Psoas muscle (tissue), 8 donors: ENCODE measurements around the gene NR2F1-AS1. TPM values are rescaled to one million over a fixed set of nuclear protein-coding genes. Genes with fewer than 3 reads are reported as not detected.

ENCODE experiments used
- ATAC-seq, 4 donors: fragments of 200-7000 bp; cut with Tn5 transposase; one replicate each; pipeline ENCODE4 v1.9.1; 2020; ENCODE audit warnings: moderate library complexity in 3 of 4, mild to moderate bottlenecking in 2 of 4
- DNase-seq, 2 donors: peaks; one replicate each; pipeline ENCODE4 v3.0.0-alpha.2; 2020
- H3K27ac ChIP-seq: fragments of 200-600 bp; one replicate; pipeline ENCODE4 v1.8.0; 2022
- H3K27me3 ChIP-seq, 3 donors: fragments of 200-600 bp in 1 of 3; one replicate each; pipeline versions ENCODE4 v1.6.1 to v1.8.0; 2013 to 2022; ENCODE audit warnings: low read length in 2 of 3, mild to moderate bottlenecking in 2 of 3, moderate library complexity in 1 of 3; ENCODE audit not compliant: insufficient read depth in 3 of 3
- H3K36me3 ChIP-seq, 2 donors: fragments of 200-600 bp in 1 of 2; one replicate each; pipeline versions ENCODE4 v1.6.1 to v1.8.0; 2013 to 2022; ENCODE audit warnings: low read depth in 1 of 2, mild to moderate bottlenecking in 1 of 2, moderate library complexity in 1 of 2; ENCODE audit not compliant: insufficient read depth in 1 of 2
- H3K4me1 ChIP-seq: fragments of 200-600 bp; one replicate; pipeline ENCODE4 v1.8.0; 2022
- H3K4me3 ChIP-seq: fragments of 200-600 bp; one replicate; pipeline ENCODE4 v1.8.0; 2022; ENCODE audit warnings: mild to moderate bottlenecking
- H3K9me3 ChIP-seq: fragments of 200-600 bp; one replicate; pipeline ENCODE4 v1.8.0; 2022
- WGBS, 3 donors: extraction: QIAGEN DNeasy Blood & Tissue Kit; methylation state at CpG; one replicate each; pipeline versions ENCODE4 v1.1.6 to v1.1.7; 2013; 5-methylcytosine and 5-hydroxymethylcytosine counted together
- intact Hi-C, 2 donors: fragments of 100-400 bp; cut with DNase I; formaldehyde crosslinking; loops; one replicate each; pipeline versions ENCODE4 v1.11.0 to v1.14.2; 2022
- polyA plus RNA-seq, 3 donors: library from polyadenylated mRNA; stranded (reverse); fragments of 200-250 nt; gene quantifications; one replicate each; pipeline ENCODE4 v1.2.3, GENCODE V29; 2013
- total RNA-seq, 4 donors: library from RNA; stranded (reverse); fragmentation: NEBNext Ultra II Directional in 2 of 4; extraction: Animal tissue kit (Norgen Biotek cat#: 25700) in 2 of 4; gene quantifications; one replicate each; pipeline versions ENCODE4 v1.2.1 to v1.2.4, GENCODE V29; 2021 to 2023
- TF ChIP-seq, protein P1 (sequence below): fragments of 200-600 bp; IDR thresholded peaks from one replicate; pipeline ENCODE4 v1.8.0; 2022; ENCODE audit warnings: antibody characterized with exemption
- donor health status: healthy with polysubstance abuse.
- donor health status: DM: no; HTN: no; CAD: no; lungs with moderate emphysema.
- donor health status: Bipolar disorder and iron deficiency.
- donor health status: healthy.
- donor health status: DM: yes; HTN: yes; CAD: no.
- donor health status: DM: no; HTN: no; CAD: no.
- donor health status: DM: no; HTN: no; CAD: no.
- donor health status: DM: yes; HTN: yes; CAD: no.

Gene NR2F1-AS1
- total and polyA plus RNA-seq, 7 donors = 0.13 to 1.5 (median 0.42) TPM

DNA sequence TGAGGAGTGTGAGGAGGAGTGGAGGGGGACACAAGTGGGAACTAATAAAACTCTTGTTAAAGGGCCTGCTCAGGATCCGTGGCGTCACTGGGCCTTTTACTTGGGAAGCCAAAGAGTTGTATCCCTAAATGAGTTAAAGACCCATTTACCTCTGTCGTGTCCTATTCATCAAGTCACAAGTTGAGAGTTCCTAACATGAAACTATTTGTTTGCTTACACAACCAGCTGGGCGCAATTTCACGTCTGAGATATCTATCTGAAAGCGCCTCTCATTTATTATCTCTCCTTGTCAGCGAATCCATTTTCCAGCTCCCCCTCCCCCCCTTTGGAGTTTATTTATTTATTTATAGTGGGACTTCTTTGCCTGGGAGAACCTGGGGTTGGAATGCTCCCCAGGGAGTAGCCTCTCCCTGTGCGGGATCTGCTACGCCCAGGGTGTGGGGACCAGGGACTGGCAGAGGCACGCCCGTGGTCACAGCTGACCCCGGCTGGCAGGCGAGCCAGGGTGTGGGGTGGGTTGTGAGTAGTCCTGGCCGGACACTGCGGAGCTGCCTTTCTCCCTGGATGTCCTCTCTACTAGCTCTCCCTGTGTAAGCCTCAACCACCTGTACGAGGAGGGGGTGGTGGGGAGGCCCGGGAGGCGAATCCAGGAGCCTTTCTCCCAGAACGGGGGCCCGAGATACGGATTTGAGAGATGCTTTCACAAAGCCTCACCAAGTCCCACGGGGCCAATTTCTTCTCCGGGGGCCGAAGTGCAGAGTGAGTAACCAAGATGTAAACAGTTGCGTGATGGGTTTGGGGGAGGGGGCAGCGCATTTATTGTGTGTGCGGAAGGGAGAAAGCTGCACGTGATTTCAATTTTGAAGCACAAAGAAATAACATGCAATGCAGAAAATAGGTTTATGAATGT, 17.3 kb upstream of the NR2F1-AS1 start:
- ATAC-seq = no peak
- H3K4me3 ChIP-seq = no peak overlapping the region
- 58 to 59% (median 59%) methylated on average over 27 to 28 of the region's 28 CpGs for WGBS, 3 donors
- TF ChIP-seq, protein P1, sequence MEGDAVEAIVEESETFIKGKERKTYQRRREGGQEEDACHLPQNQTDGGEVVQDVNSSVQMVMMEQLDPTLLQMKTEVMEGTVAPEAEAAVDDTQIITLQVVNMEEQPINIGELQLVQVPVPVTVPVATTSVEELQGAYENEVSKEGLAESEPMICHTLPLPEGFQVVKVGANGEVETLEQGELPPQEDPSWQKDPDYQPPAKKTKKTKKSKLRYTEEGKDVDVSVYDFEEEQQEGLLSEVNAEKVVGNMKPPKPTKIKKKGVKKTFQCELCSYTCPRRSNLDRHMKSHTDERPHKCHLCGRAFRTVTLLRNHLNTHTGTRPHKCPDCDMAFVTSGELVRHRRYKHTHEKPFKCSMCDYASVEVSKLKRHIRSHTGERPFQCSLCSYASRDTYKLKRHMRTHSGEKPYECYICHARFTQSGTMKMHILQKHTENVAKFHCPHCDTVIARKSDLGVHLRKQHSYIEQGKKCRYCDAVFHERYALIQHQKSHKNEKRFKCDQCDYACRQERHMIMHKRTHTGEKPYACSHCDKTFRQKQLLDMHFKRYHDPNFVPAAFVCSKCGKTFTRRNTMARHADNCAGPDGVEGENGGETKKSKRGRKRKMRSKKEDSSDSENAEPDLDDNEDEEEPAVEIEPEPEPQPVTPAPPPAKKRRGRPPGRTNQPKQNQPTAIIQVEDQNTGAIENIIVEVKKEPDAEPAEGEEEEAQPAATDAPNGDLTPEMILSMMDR = no peak
- no peak for DNase-seq
- H3K4me1 ChIP-seq = no peaks in the 10 kb centered on the region
- intact Hi-C loops = no loop called here
- no peaks in the 10 kb centered on the region for H3K36me3 ChIP-seq
- H3K27me3 ChIP-seq = peaks cover 3 to 89% (median 16%) of the 10 kb centered on the region in 3 donors
- H3K27ac ChIP-seq = no peak overlapping the region
- no peaks in the 10 kb centered on the region for H3K9me3 ChIP-seq

DNA sequence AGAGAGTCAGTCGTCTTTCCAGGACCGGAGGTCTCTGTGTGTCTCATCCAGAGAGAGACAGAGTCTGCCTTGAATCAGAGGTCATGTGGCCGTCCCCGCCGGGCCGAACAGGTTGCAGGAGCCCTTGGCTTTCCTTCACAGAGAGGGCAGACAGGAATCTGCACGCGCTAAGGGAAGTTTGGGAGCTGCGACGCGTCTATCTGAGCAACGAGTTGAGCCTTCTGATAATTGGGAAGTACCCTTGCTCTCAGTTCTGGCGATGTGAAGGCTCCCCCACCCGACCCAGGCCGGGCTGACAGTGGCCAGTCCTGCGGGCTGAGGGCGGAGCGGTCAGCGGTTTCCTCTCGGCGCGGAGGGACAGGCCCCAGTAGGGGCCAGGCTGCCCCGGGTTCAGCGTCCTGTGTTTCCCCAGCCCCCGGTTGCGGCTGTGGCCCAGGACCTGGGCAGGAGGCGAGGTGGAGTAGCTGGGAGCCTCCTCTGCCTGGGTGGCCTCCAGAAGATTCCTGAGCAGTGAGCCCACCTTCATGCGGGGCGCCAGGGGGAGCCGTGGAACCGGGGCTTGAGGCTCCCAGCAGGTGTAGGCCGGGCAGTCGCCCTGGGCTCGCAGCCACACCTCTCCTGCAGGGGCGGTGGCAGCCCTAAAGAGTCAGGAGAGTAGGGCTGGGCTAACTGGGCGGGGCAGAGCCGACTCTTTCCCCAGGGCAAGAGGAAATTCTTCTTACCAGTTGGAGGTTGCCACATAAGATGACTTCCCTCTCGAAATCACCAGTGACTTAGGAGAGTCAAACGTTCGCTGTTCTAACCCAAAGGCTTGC, 15.9 kb upstream of the NR2F1-AS1 start:
- 41 to 47% (median 46%) methylated on average over 37 to 40 of the region's 40 CpGs for WGBS, 3 donors
- Histone ChIP-seq H3K9me3 (no peaks in the 10 kb centered on the region), H3K27me3 (peaks cover 3 to 77% (median 12%) of the 10 kb centered on the region in 3 donors), H3K4me3 (no peak overlapping the region), H3K4me1 (no peaks in the 10 kb centered on the region), H3K27ac (no peak overlapping the region), H3K36me3 (no peaks in the 10 kb centered on the region)
- TF ChIP-seq, protein P1 = no peak
- peak in 1 of 2 donors; percentile 52 for DNase-seq
- intact Hi-C loops = no loop called here
- ATAC-seq = peak in 1 of 4 donors; percentile 17

DNA sequence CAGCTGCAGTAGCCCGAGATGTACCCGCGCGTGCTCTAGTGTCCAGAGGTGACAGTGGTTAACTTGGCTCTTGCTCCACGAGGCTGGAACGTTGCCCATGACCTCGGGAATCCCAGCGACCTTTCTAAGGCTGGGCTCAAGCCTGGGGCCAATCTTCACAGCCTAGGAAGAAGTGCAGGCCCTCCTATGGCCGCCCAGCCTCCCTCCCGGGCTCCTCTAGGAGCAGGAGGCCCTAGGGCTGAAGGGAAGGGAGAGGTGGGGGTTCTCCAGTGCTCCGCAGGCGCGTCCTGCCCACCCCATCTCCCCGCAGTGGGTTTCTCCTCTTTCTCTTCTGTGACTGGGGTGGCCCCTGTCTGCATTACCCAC, 15.3 kb upstream of the NR2F1-AS1 start:
- intact Hi-C loops = no loop called here
- TF ChIP-seq, protein P1 = no peak
- DNase-seq (no peak), ATAC-seq (no peak)
- no peaks in the 10 kb centered on the region for H3K9me3 ChIP-seq
- no peak overlapping the region for H3K27ac ChIP-seq
- H3K4me1 ChIP-seq = no peaks in the 10 kb centered on the region
- WGBS, 3 donors = 47 to 50% (median 48%) methylated on average over 14 of the region's 14 CpGs
- no peaks in the 10 kb centered on the region for H3K36me3 ChIP-seq
- H3K27me3 ChIP-seq = peaks cover 3 to 71% (median 8%) of the 10 kb centered on the region in 3 donors
- H3K4me3 ChIP-seq = no peak overlapping the region

DNA sequence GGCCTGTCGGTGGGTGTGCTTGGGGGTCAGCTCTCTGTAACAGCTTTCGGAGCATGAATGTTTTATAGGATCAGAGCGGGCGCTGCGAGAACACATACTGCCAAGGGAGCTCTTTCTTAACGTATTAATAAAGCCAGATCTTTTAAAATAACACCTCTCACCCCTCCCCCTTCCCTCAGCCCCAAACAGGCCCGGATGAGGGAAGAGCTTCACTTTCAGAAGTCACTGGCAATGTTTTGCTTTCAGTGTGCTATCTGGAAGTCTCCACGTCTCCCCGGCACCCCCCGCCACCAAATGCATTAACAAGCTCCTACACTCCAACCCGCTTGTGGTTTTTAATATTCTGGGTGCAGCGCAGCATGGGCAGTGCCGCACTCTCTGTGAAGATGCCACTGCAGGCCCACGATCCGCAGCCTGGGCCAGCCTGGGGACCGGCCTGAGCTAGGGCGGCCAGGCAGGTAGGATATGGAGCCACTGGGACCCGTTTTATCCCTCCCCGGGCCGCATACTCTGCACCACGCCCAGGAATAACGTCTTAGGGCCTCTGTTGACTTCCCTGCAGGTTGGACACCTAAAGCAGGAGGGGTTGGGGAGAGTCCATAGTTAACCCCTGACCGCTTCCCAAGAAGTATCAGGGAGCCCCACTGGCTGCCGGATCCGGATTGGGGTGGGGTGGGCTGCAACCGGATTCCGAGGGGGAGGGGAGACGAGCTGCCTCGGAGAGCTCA, 14.6 kb upstream of the NR2F1-AS1 start:
- Histone ChIP-seq H3K4me1 (no peaks in the 10 kb centered on the region), H3K27ac (no peak overlapping the region), H3K36me3 (no peaks in the 10 kb centered on the region), H3K27me3 (peaks cover 0 to 64% (median 8%) of the 10 kb centered on the region in 3 donors), H3K9me3 (no peaks in the 10 kb centered on the region), H3K4me3 (no peak overlapping the region)
- ATAC-seq = no peak
- 72 to 77% (median 72%) methylated on average over 29 of the region's 29 CpGs for WGBS, 3 donors
- intact Hi-C loops = no loop called here
- DNase-seq = no peak
- TF ChIP-seq, protein P1 = no peak
